ENCODE data around the gene ZNF326. TPM values are rescaled to one million over a fixed set of nuclear protein-coding genes. Genes with fewer than 3 reads are reported as not detected.

Gene ZNF326
- total and polyA plus RNA-seq, 10 of the 15 experiments (the other 5 are each of a cell fraction or from before 2014, with no cell fraction given) = 7.1 to 29.4 (median 21.9) TPM

- TF ChIP-seq RELB (IDR thresholded peaks at IDR 0.05; ENCODE audit: low read depth) (no peak), CEBPZ (IDR thresholded peaks at IDR 0.05; ENCODE audit: low read depth, low read length) (no peak), SP1 (IDR thresholded peaks at IDR 0.05; ENCODE audit: low read depth, low read length) (no peak), BCL3 (IDR thresholded peaks at IDR 0.05; ENCODE audit: borderline replicate concordance, insufficient read depth, low read depth, low read length, poor library complexity, severe bottlenecking) (no peak), SIX5 (IDR thresholded peaks at IDR 0.05; ENCODE audit: low read depth, low read length, severe bottlenecking) (no peak), HSF1 (IDR thresholded peaks at IDR 0.05; ENCODE audit: low read depth, low read length) (no peak), ZNF217 (IDR thresholded peaks at IDR 0.05) (no peak), NFXL1 (IDR thresholded peaks at IDR 0.05; ENCODE audit: borderline replicate concordance) (no peak), EED (IDR thresholded peaks at IDR 0.05; ENCODE audit: low read depth) (no peak)
Measured at GRCh38 chr1:89990976-89991831, 3.7 kb upstream of the ZNF326 start (continued).
